Mesenchymal stem cell (in vitro differentiated cells and primary cell): Measurements from ENCODE around the gene DKC1.
A peak's percentile ranks its signal among the peaks of the same experiment; 100 is the strongest.

ENCODE experiments used
- DNase-seq: peaks from one replicate; pipeline ENCODE4 v3.0.0-alpha.2; 2013
- H2AFZ ChIP-seq: one replicate; pipeline ENCODE4 v1.6.1; 2013; ENCODE audit warnings: low read depth, mild to moderate bottlenecking, control low read depth, inconsistent platforms, low read length, moderate library complexity
- H2AK5ac ChIP-seq: 2 replicates; pipeline ENCODE4 v1.6.1; 2013; ENCODE audit warnings: low read length, moderate library complexity, mild to moderate bottlenecking, inconsistent platforms; ENCODE audit not compliant: severe bottlenecking
- H2BK120ac ChIP-seq: one replicate; pipeline ENCODE4 v1.6.1; 2013; ENCODE audit warnings: low read depth, mild to moderate bottlenecking, inconsistent platforms, low read length, moderate library complexity
- H2BK12ac ChIP-seq, 2 experiments: one replicate each; pipeline ENCODE4 v1.6.1; 2013; ENCODE audit warnings: inconsistent platforms in 2 of 2, low read length in 2 of 2, mild to moderate bottlenecking in 2 of 2, moderate library complexity in 2 of 2, control low read depth in 1 of 2
- H2BK15ac ChIP-seq: one replicate; pipeline ENCODE4 v1.6.1; 2013; ENCODE audit warnings: mild to moderate bottlenecking, low read depth, inconsistent platforms; ENCODE audit not compliant: poor library complexity, severe bottlenecking
- H2BK5ac ChIP-seq: 2 replicates; pipeline ENCODE4 v1.6.1; 2013; ENCODE audit warnings: low read depth, mild to moderate bottlenecking, low read length, control low read depth, inconsistent platforms; ENCODE audit not compliant: poor library complexity, severe bottlenecking
- H3K14ac ChIP-seq, 2 experiments: one replicate each; pipeline ENCODE4 v1.6.1; 2013; ENCODE audit warnings: inconsistent platforms in 2 of 2, low read length in 2 of 2, control low read depth in 1 of 2, mild to moderate bottlenecking in 1 of 2, moderate library complexity in 1 of 2
- H3K18ac ChIP-seq, 2 experiments: one replicate each; pipeline ENCODE4 v1.6.1; 2013; ENCODE audit warnings: inconsistent platforms in 2 of 2, low read length in 2 of 2, control low read depth in 1 of 2, low read depth in 1 of 2, mild to moderate bottlenecking in 1 of 2
- H3K23ac ChIP-seq, 2 experiments: one replicate each; pipeline ENCODE4 v1.6.1; 2013; ENCODE audit warnings: inconsistent platforms in 2 of 2, low read length in 2 of 2, mild to moderate bottlenecking in 2 of 2, moderate library complexity in 2 of 2, control low read depth in 1 of 2
- H3K27ac ChIP-seq: 2 replicates; pipeline ENCODE4 v1.5.1; 2013; ENCODE audit warnings: mild to moderate bottlenecking, moderate library complexity, low read length, control low read depth, inconsistent platforms; ENCODE audit not compliant: poor library complexity, severe bottlenecking
- H3K27me3 ChIP-seq, 2 experiments: 2 replicates each; pipeline versions ENCODE4 v1.6.1 to v1.7.0; 2013; ENCODE audit warnings: low read length in 2 of 2, mild to moderate bottlenecking in 2 of 2, moderate library complexity in 2 of 2, control low read depth in 1 of 2, inconsistent platforms in 1 of 2; ENCODE audit not compliant: control insufficient read depth in 1 of 2, insufficient read depth in 1 of 2
- H3K36me3 ChIP-seq, 2 experiments: 2 replicates each; pipeline versions ENCODE4 v1.6.1 to v1.7.0; 2013; ENCODE audit warnings: low read length in 2 of 2, control low read depth in 1 of 2, inconsistent platforms in 1 of 2, low read depth in 1 of 2, mild to moderate bottlenecking in 1 of 2; ENCODE audit not compliant: insufficient read depth in 2 of 2, control insufficient read depth in 1 of 2
- H3K4ac ChIP-seq, 2 experiments: one replicate each; pipeline ENCODE4 v1.6.1; 2013; ENCODE audit warnings: inconsistent platforms in 2 of 2, low read length in 2 of 2, mild to moderate bottlenecking in 2 of 2, moderate library complexity in 2 of 2, control low read depth in 1 of 2, low read depth in 1 of 2
- H3K4me1 ChIP-seq: 2 replicates; pipeline ENCODE4 v1.6.1; 2013; ENCODE audit warnings: low read depth, low read length, control low read depth; ENCODE audit not compliant: control insufficient read depth, insufficient read depth
- H3K4me2 ChIP-seq: 2 replicates; pipeline ENCODE4 v1.6.1; 2013; ENCODE audit warnings: low read length, mild to moderate bottlenecking, inconsistent platforms; ENCODE audit not compliant: poor library complexity, severe bottlenecking
- H3K4me3 ChIP-seq, 2 experiments: 2 replicates each; pipeline versions ENCODE4 v1.5.1 to v1.7.0; 2013; ENCODE audit warnings: low read length in 2 of 2, mild to moderate bottlenecking in 2 of 2, control low read depth in 1 of 2, low read depth in 1 of 2; ENCODE audit not compliant: insufficient read depth in 1 of 2
- H3K79me1 ChIP-seq: replicated peaks from 2 replicates; pipeline ENCODE4 v1.6.1; 2013; ENCODE audit warnings: mild to moderate bottlenecking, control low read depth, low read length, inconsistent platforms; ENCODE audit not compliant: poor library complexity, severe bottlenecking
- H3K9ac ChIP-seq: 2 replicates; pipeline ENCODE4 v1.7.0; 2013; ENCODE audit warnings: mild to moderate bottlenecking, low read length, moderate library complexity
- H3K9me3 ChIP-seq: 2 replicates; pipeline ENCODE4 v1.7.0; 2013; ENCODE audit warnings: mild to moderate bottlenecking, low read length; ENCODE audit not compliant: control insufficient read depth
- H4K8ac ChIP-seq: one replicate; pipeline ENCODE4 v1.6.1; 2013; ENCODE audit warnings: inconsistent platforms, mild to moderate bottlenecking, low read length, moderate library complexity
- H4K91ac ChIP-seq: one replicate; pipeline ENCODE4 v1.6.1; 2013; ENCODE audit warnings: mild to moderate bottlenecking, low read length, inconsistent platforms
- WGBS: methylation state at CpG from one replicate; pipeline ENCODE4 v1.1.7; 2013; ENCODE audit warnings: mixed read lengths; 5-methylcytosine and 5-hydroxymethylcytosine counted together

DKC1 gene

GRCh38 chrX:154751669-154752271 lies 10.9 kb upstream of the DKC1 start:
- Histone ChIP-seq H3K4me2 (no peak overlapping the region), H3K23ac (no peak overlapping the region), H3K18ac (no peak overlapping the region), H2BK12ac (no peak overlapping the region), H4K8ac (no peak overlapping the region), H2BK15ac (no peak overlapping the region), H3K9ac (no peak overlapping the region), H2BK120ac (no peak overlapping the region), H3K9me3 (no peaks in the 10 kb centered on the region), H2AFZ (no peak overlapping the region), H3K4me3 (no peak overlapping the region), H3K79me1 (no peaks in the 10 kb centered on the region), H3K14ac (no peak overlapping the region), H3K27me3 (peaks cover 24 to 27% of the 10 kb centered on the region in 2 experiments), H3K4me1 (peaks cover 2% of the 10 kb centered on the region), H2AK5ac (no peak overlapping the region), H4K91ac (no peak overlapping the region), H2BK5ac (no peak overlapping the region), H3K27ac (no peak overlapping the region), H3K4ac (no peak overlapping the region), H3K36me3 (no peaks in the 10 kb centered on the region)
- DNase-seq = no peak
- 92% methylated on average over 7 of the region's 9 CpGs for WGBS

GRCh38 chrX:154758696-154759095 lies 4.0 kb upstream of the DKC1 start:
- Histone ChIP-seq H3K27ac (no peak overlapping the region), H2BK15ac (no peak overlapping the region), H3K4me2 (no peak overlapping the region), H4K91ac (no peak overlapping the region), H2AK5ac (no peak overlapping the region), H4K8ac (no peak overlapping the region), H2BK5ac (no peak overlapping the region), H3K18ac (no peak overlapping the region), H2BK120ac (no peak overlapping the region), H3K4me3 (no peak overlapping the region), H2AFZ (no peak overlapping the region), H3K14ac (no peak overlapping the region), H3K36me3 (no peaks in the 10 kb centered on the region), H3K4ac (no peak overlapping the region), H3K27me3 (no peaks in the 10 kb centered on the region), H3K23ac (no peak overlapping the region), H3K9me3 (no peaks in the 10 kb centered on the region), H3K9ac (no peak overlapping the region), H2BK12ac (no peak overlapping the region), H3K4me1 (no peaks in the 10 kb centered on the region), H3K79me1 (no peaks in the 10 kb centered on the region)
- DNase-seq = no peak
- WGBS = 88% methylated on average over 3 of the region's 4 CpGs

DNA sequence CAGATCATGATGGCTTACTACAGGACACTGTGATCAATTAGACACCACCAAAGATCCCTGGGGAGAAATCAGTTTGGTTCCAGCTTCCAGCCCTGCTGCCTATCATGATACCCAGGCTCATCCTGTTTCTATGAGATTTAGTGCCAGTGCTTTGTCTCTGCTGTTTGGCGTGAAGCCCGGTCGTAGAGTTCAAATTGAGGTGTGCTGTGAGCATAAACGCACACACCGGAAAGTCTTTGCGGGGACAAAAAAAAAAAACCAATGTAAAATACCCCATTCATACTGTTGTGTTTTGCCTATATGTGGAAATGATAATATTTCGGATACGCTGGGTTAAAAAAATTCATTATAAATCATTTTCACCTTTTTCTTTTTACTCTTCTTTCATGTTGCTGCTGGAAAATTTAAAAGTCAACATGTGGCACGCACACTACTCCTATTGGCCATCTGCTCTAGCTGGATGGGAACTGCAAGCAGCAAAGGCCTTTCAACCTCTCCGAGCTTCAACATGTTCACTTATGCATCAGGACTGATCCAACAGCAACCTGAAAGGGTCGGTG lies 607 bp upstream of the DKC1 start:
- Histone ChIP-seq H3K79me1 (peaks cover 4% of the 10 kb centered on the region), H3K14ac (no peak overlapping the region), H2BK15ac (no peak overlapping the region), H3K18ac (peak overlapping the region; percentile 43 to 62), H3K4me3 (peak overlapping the region; percentile 46 to 81), H3K9ac (peak overlapping the region; percentile 83), H2BK12ac (no peak overlapping the region), H3K4ac (no peak overlapping the region), H2AFZ (no peak overlapping the region), H4K91ac (no peak overlapping the region), H3K23ac (no peak overlapping the region), H4K8ac (peak overlapping the region; percentile 49), H2BK120ac (no peak overlapping the region), H2BK5ac (no peak overlapping the region), H3K27me3 (peaks cover 0 to 2% of the 10 kb centered on the region in 2 experiments), H3K27ac (peak overlapping the region; percentile 85), H3K4me2 (peak overlapping the region; percentile 83), H3K4me1 (no peaks in the 10 kb centered on the region), H3K36me3 (peaks cover 2 to 23% of the 10 kb centered on the region in 2 experiments), H3K9me3 (no peaks in the 10 kb centered on the region), H2AK5ac (no peak overlapping the region)
- 46% methylated on average over 5 of the region's 11 CpGs for WGBS
- no peak for DNase-seq

GRCh38 chrX:154774622-154775021 lies 12.0 kb downstream of the DKC1 start:
- H3K14ac ChIP-seq = no peak overlapping the region
- H3K9ac ChIP-seq = no peak overlapping the region

More at GRCh38 chrX:154774622-154775021, 12.0 kb downstream of the DKC1 start:
- no peak overlapping the region for H3K23ac ChIP-seq
- H3K18ac ChIP-seq = no peak overlapping the region
- no peaks in the 10 kb centered on the region for H3K27me3 ChIP-seq
- 97% methylated on average over 3 of the region's 5 CpGs for WGBS
- H3K36me3 ChIP-seq = peaks cover 50 to 66% of the 10 kb centered on the region in 2 experiments
- no peak for DNase-seq
- no peak overlapping the region for H2BK15ac ChIP-seq
- no peaks in the 10 kb centered on the region for H3K9me3 ChIP-seq
- H2BK120ac ChIP-seq = no peak overlapping the region
- no peaks in the 10 kb centered on the region for H3K4me1 ChIP-seq
- no peak overlapping the region for H2BK12ac ChIP-seq
- no peak overlapping the region for H2AK5ac ChIP-seq
- H3K79me1 ChIP-seq = peaks cover 4% of the 10 kb centered on the region
- no peak overlapping the region for H3K4me3 ChIP-seq
- no peak overlapping the region for H4K91ac ChIP-seq
- H4K8ac ChIP-seq = no peak overlapping the region
- H3K4me2 ChIP-seq = no peak overlapping the region
- no peak overlapping the region for H2BK5ac ChIP-seq
- H2AFZ ChIP-seq = no peak overlapping the region
- H3K4ac ChIP-seq = no peak overlapping the region
- H3K27ac ChIP-seq = no peak overlapping the region
